HG02852 (cell line): ENCODE measurements around the gene ZNF710.
"Not testable (repeated sequence)": the region's sequence is repeated elsewhere in the genome, so short reads cannot be mapped to it uniquely, and the experiment has no call there.

ENCODE experiments used
- ATAC-seq: cut with Tn5 transposase; IDR thresholded peaks from one replicate; pipeline ENCODE4 v1.9.1; 2021; ENCODE audit warnings: mild to moderate bottlenecking, moderate library complexity; ENCODE audit not compliant: unreplicated experiment

ZNF710 gene

GRCh38 chr15:90058308-90058707 lies 57.2 kb downstream of the ZNF710 start:
- peak; percentile 42 for ATAC-seq

GRCh38 chr15:90058775-90059174 lies 57.7 kb downstream of the ZNF710 start:
- no peak for ATAC-seq

GRCh38 chr15:90059208-90059985 lies 58.3 kb downstream of the ZNF710 start:
- ATAC-seq = peak; percentile 82

GRCh38 chr15:90060797-90061196 lies 59.7 kb downstream of the ZNF710 start:
- no peak for ATAC-seq

GRCh38 chr15:90062023-90062442 lies 60.9 kb downstream of the ZNF710 start:
- ATAC-seq = no peak

- no peak for ATAC-seq
Observed at GRCh38 chr15:90062462-90062932, 61.4 kb downstream of the ZNF710 start.

GRCh38 chr15:90062973-90063769 lies 62.0 kb downstream of the ZNF710 start:
- ATAC-seq = no peak

- no peak for ATAC-seq
Observed at GRCh38 chr15:90063770-90064247, 62.7 kb downstream of the ZNF710 start.

GRCh38 chr15:90064911-90065681 lies 64.0 kb downstream of the ZNF710 start:
- no peak for ATAC-seq

GRCh38 chr15:90065682-90066049 lies 64.5 kb downstream of the ZNF710 start:
- ATAC-seq = no peak

- ATAC-seq = no peak
Observed at GRCh38 chr15:90067181-90067952, 66.2 kb downstream of the ZNF710 start.

GRCh38 chr15:90067953-90068606 lies 67.0 kb downstream of the ZNF710 start:
- no peak for ATAC-seq

GRCh38 chr15:90070623-90071022 lies 69.5 kb downstream of the ZNF710 start:
- not testable (repeated sequence) for ATAC-seq

GRCh38 chr15:90071220-90071807 lies 70.2 kb downstream of the ZNF710 start:
- peak; percentile 69 for ATAC-seq

GRCh38 chr15:90072978-90073640 lies 72.0 kb downstream of the ZNF710 start:
- ATAC-seq = no peak

GRCh38 chr15:90074023-90074422 lies 72.9 kb downstream of the ZNF710 start:
- ATAC-seq = no peak

- no peak for ATAC-seq
Observed at GRCh38 chr15:90074916-90075315, 73.8 kb downstream of the ZNF710 start.

- no peak for ATAC-seq
Observed at GRCh38 chr15:90075420-90076289, 74.5 kb downstream of the ZNF710 start.
